GM23338 (cell line): ENCODE data around the gene TAT. TPM values are rescaled to one million over a fixed set of nuclear protein-coding genes. Genes with fewer than 3 reads are reported as not detected.

ENCODE experiments used
- ATAC-seq: fragments of 200-7000 bp; cut with Tn5 transposase; 3 replicates; pipeline ENCODE4 v1.9.1; 2020
- DNase-seq: peaks from one replicate; pipeline ENCODE4 v3.0.0-alpha.2; 2015; ENCODE audit warnings: low spot score
- H2AFZ ChIP-seq: fragments of 200-600 bp; sonication (generic); 2 replicates; pipeline ENCODE4 v1.8.0; 2016; ENCODE audit warnings: antibody characterized with exemption, mild to moderate bottlenecking, moderate library complexity
- H3F3A ChIP-seq: fragments of 200-600 bp; sonication (generic); replicated peaks from 2 replicates; pipeline ENCODE4 v1.8.0; 2017; ENCODE audit warnings: antibody characterized with exemption, mixed run types, low read depth
- H3K27ac ChIP-seq: fragments of 200-600 bp; sonication (generic); 2 replicates; pipeline ENCODE4 v1.6.1; 2016; ENCODE audit warnings: low read depth
- H3K27me3 ChIP-seq: fragments of 200-600 bp; sonication (generic); 2 replicates; pipeline ENCODE4 v1.8.0; 2016; ENCODE audit warnings: mild to moderate bottlenecking, mixed run types, moderate library complexity; ENCODE audit not compliant: insufficient read depth
- H3K36me3 ChIP-seq: fragments of 200-600 bp; sonication (generic); 2 replicates; pipeline ENCODE4 v1.8.0; 2016; ENCODE audit warnings: mild to moderate bottlenecking; ENCODE audit not compliant: insufficient read depth
- H3K4me1 ChIP-seq: fragments of 200-600 bp; sonication (generic); 2 replicates; pipeline ENCODE4 v1.8.0; 2016; ENCODE audit warnings: mild to moderate bottlenecking, moderate library complexity; ENCODE audit not compliant: insufficient read depth
- H3K4me2 ChIP-seq: fragments of 200-600 bp; sonication (generic); 2 replicates; pipeline ENCODE4 v1.7.1; 2017; ENCODE audit warnings: mixed run types
- H3K4me3 ChIP-seq: fragments of 200-600 bp; sonication (generic); 2 replicates; pipeline ENCODE4 v1.6.1; 2016; ENCODE audit warnings: mixed run types
- H3K79me2 ChIP-seq: fragments of 200-600 bp; sonication (generic); replicated peaks from 2 replicates; pipeline ENCODE4 v1.8.0; 2017; ENCODE audit warnings: mild to moderate bottlenecking; ENCODE audit not compliant: insufficient read depth
- H3K9me2 ChIP-seq: fragments of 200-600 bp; sonication (generic); 2 replicates; pipeline ENCODE4 v1.8.0; 2017; ENCODE audit not compliant: insufficient read depth
- H4K20me1 ChIP-seq: fragments of 200-600 bp; sonication (generic); replicated peaks from 2 replicates; pipeline ENCODE4 v1.8.0; 2017; ENCODE audit warnings: mild to moderate bottlenecking; ENCODE audit not compliant: insufficient read depth
- H3K27ac Mint-ChIP-seq: 2 replicates; pipeline ENCODE4 v1.8.0; 2020; ENCODE audit warnings: inconsistent platforms, mild to moderate bottlenecking, moderate library complexity, mixed read lengths
- H3K27me3 Mint-ChIP-seq: 3 replicates; pipeline ENCODE4 v1.8.0; 2022; ENCODE audit warnings: low read depth, mild to moderate bottlenecking, moderate library complexity, mixed read lengths, inconsistent platforms; ENCODE audit not compliant: insufficient read depth, poor library complexity
- H3K36me3 Mint-ChIP-seq: 3 replicates; pipeline ENCODE4 v1.8.0; 2021; ENCODE audit warnings: low read depth, mild to moderate bottlenecking, inconsistent platforms, moderate library complexity, mixed read lengths
- H3K4me1 Mint-ChIP-seq: 3 replicates; pipeline ENCODE4 v1.8.0; 2020; ENCODE audit warnings: mild to moderate bottlenecking, inconsistent platforms, mixed read lengths
- H3K4me3 Mint-ChIP-seq: 3 replicates; pipeline ENCODE4 v1.8.0; 2021; ENCODE audit warnings: moderate library complexity, mild to moderate bottlenecking, inconsistent platforms, mixed read lengths
- H3K9me3 Mint-ChIP-seq: 3 replicates; pipeline ENCODE4 v1.8.0; 2020; ENCODE audit warnings: moderate library complexity, mild to moderate bottlenecking, inconsistent platforms, mixed read lengths
- CREB1 ChIP-seq: fragments of 250-450 bp; sonication (Bioruptor Pico); IDR thresholded peaks from 2 replicates; pipeline ENCODE4 v1.5.0; 2020; ENCODE audit warnings: low read depth, mild to moderate bottlenecking, moderate library complexity
- ETS1 ChIP-seq: IDR thresholded peaks from 2 replicates; pipeline ENCODE4 v1.6.1; 2016; ENCODE audit warnings: antibody characterized with exemption
- EZH2 ChIP-seq: fragments of 200-600 bp; sonication (generic); IDR thresholded peaks from one replicate; pipeline ENCODE4 v1.8.0; 2017; ENCODE audit warnings: antibody characterized with exemption, mild to moderate bottlenecking, low read depth; ENCODE audit not compliant: unreplicated experiment
- JUNB ChIP-seq: IDR thresholded peaks from one replicate; pipeline ENCODE4 v1.6.1; 2016; ENCODE audit warnings: antibody characterized with exemption; ENCODE audit not compliant: unreplicated experiment
- POLR2AphosphoS5 ChIP-seq: IDR thresholded peaks from 2 replicates; pipeline ENCODE4 v1.6.1; 2016; ENCODE audit warnings: antibody characterized with exemption, low read depth
- REST ChIP-seq: IDR thresholded peaks from one replicate; pipeline ENCODE4 v1.6.1; 2018; ENCODE audit warnings: antibody characterized with exemption; ENCODE audit not compliant: unreplicated experiment
- STAT1 ChIP-seq: IDR thresholded peaks from one replicate; pipeline ENCODE4 v1.6.1; 2016; ENCODE audit warnings: antibody characterized with exemption; ENCODE audit not compliant: unreplicated experiment
- ZNF331 ChIP-seq: fragments of 250-450 bp; sonication (Bioruptor Pico); IDR thresholded peaks from 2 replicates; pipeline ENCODE4 v1.5.0; 2020; ENCODE audit warnings: low read depth, mild to moderate bottlenecking, moderate library complexity
- ZNF462 ChIP-seq: fragments of 250-450 bp; sonication (Bioruptor Pico); IDR thresholded peaks from 2 replicates; pipeline ENCODE4 v1.5.0; 2020; ENCODE audit warnings: mild to moderate bottlenecking, moderate library complexity
- polyA plus RNA-seq: library from polyadenylated mRNA; unstranded; fragments of >200 nt; fragmentation: Nextera tagmentation; extraction: Ambion mirVana; gene quantifications from 2 replicates; pipeline ENCODE4 v1.2.1, GENCODE V29; 2016
- total RNA-seq: library from RNA; depleted of rRNA; stranded (reverse); fragments of >200 nt; shearing (Covaris generic); gene quantifications from 2 replicates; pipeline ENCODE4 v1.2.3, GENCODE V29; 2014

Gene TAT
- total and polyA plus RNA-seq, 2 experiments from 2014 or later = 0.05 TPM; not detected in 1

GRCh38 chr16:71570144-71570543, 6.7 kb downstream of the TAT start (continued):
- TF ChIP-seq REST (no peak), JUNB (no peak), STAT1 (no peak), ZNF331 (CRISPR knock-in tag) (no peak), CREB1 (CRISPR knock-in tag) (no peak)

GRCh38 chr16:71569621-71570020, 7.3 kb downstream of the TAT start:
- DNase-seq = no peak
- Histone ChIP-seq H3K36me3 (no peaks in the 10 kb centered on the region), H3K27ac (no peak overlapping the region), H3K9me2 (no peaks in the 10 kb centered on the region), H3F3A (no peaks in the 10 kb centered on the region), H2AFZ (no peak overlapping the region), H3K4me3 (no peak overlapping the region), H3K4me2 (no peak overlapping the region), H3K27me3 (no peaks in the 10 kb centered on the region), H4K20me1 (no peaks in the 10 kb centered on the region), H3K79me2 (no peaks in the 10 kb centered on the region), H3K4me1 (no peaks in the 10 kb centered on the region)
- Mint-ChIP-seq H3K4me3 (no peak overlapping the region), H3K9me3 (no peaks in the 10 kb centered on the region), H3K36me3 (no peaks in the 10 kb centered on the region), H3K27ac (no peak overlapping the region), H3K27me3 (peaks cover 7% of the 10 kb centered on the region), H3K4me1 (peaks cover 8% of the 10 kb centered on the region)
- ATAC-seq = no peak
- TF ChIP-seq ZNF462 (CRISPR knock-in tag) (no peak), CREB1 (CRISPR knock-in tag) (no peak), REST (no peak), EZH2 (no peak), ETS1 (no peak), ZNF331 (CRISPR knock-in tag) (no peak), POLR2AphosphoS5 (no peak), JUNB (no peak)
